SK-N-SH treated with all-trans-retinoic acid at 6 μM for 48 hours (cell line): ENCODE results near the gene TSHZ1.

ENCODE experiments used
- ATAC-seq: fragments of 200-7000 bp; cut with Tn5 transposase; 3 replicates; pipeline ENCODE4 v1.9.1; 2020; ENCODE audit warnings: mild to moderate bottlenecking, moderate library complexity
- ARNTL ChIP-seq: fragments of 450-650 bp; formaldehyde crosslinking; IDR thresholded peaks from 2 replicates; pipeline ENCODE4 v1.5.0; 2020; ENCODE audit warnings: low read depth, mild to moderate bottlenecking, moderate library complexity, borderline replicate concordance
- BACH2 ChIP-seq: fragments of 250-450 bp; sonication (Bioruptor Pico); IDR thresholded peaks from 2 replicates; pipeline ENCODE4 v1.9.0; 2021; ENCODE audit warnings: mild to moderate bottlenecking, borderline replicate concordance
- CSDC2 ChIP-seq: fragments of 250-450 bp; sonication (Bioruptor Pico); IDR thresholded peaks from 2 replicates; pipeline ENCODE4 v1.5.0; 2020; ENCODE audit warnings: mild to moderate bottlenecking, moderate library complexity
- ESRRG ChIP-seq: fragments of 250-450 bp; sonication (Bioruptor Pico); IDR thresholded peaks from 2 replicates; pipeline ENCODE4 v1.6.1; 2021; ENCODE audit warnings: mild to moderate bottlenecking
- GLIS3 ChIP-seq: fragments of 250-450 bp; sonication (Bioruptor Pico); IDR thresholded peaks from 2 replicates; pipeline ENCODE4 v1.5.0; 2020; ENCODE audit warnings: mild to moderate bottlenecking, moderate library complexity
- ISL1 ChIP-seq: fragments of 250-450 bp; sonication (Bioruptor Pico); IDR thresholded peaks from 2 replicates; pipeline ENCODE4 v2.1.2; 2022; ENCODE audit warnings: mild to moderate bottlenecking, moderate library complexity
- OSR1 ChIP-seq: fragments of 250-450 bp; sonication (Bioruptor Pico); IDR thresholded peaks from 2 replicates; pipeline ENCODE4 v1.8.0; 2022; ENCODE audit warnings: moderate library complexity, mild to moderate bottlenecking, inconsistent platforms
- PPARA ChIP-seq: fragments of 250-450 bp; sonication (Bioruptor Pico); IDR thresholded peaks from 2 replicates; pipeline ENCODE4 v1.5.0; 2020; ENCODE audit warnings: mild to moderate bottlenecking, borderline replicate concordance
- RARB ChIP-seq: fragments of 250-450 bp; sonication (Bioruptor Pico); IDR thresholded peaks from 2 replicates; pipeline ENCODE4 v1.8.0; 2021; ENCODE audit warnings: mild to moderate bottlenecking, moderate library complexity
- SNAI2 ChIP-seq: fragments of 250-450 bp; sonication (Bioruptor Pico); IDR thresholded peaks from 2 replicates; pipeline ENCODE4 v1.5.0; 2020; ENCODE audit warnings: mild to moderate bottlenecking, moderate library complexity
- TCF4 ChIP-seq: fragments of 250-450 bp; sonication (Bioruptor Pico); IDR thresholded peaks from 2 replicates; pipeline ENCODE4 v1.8.0; 2021; ENCODE audit warnings: mild to moderate bottlenecking, moderate library complexity, borderline replicate concordance
- TOX ChIP-seq: fragments of 250-450 bp; sonication (Bioruptor Pico); IDR thresholded peaks from 2 replicates; pipeline ENCODE4 v1.8.0; 2021; ENCODE audit warnings: mild to moderate bottlenecking, moderate library complexity, borderline replicate concordance
- ZC3H10 ChIP-seq: fragments of 250-450 bp; sonication (Bioruptor Pico); IDR thresholded peaks from 2 replicates; pipeline ENCODE4 v1.5.1; 2021; ENCODE audit warnings: mild to moderate bottlenecking, moderate library complexity
- ZFP3 ChIP-seq: fragments of 250-450 bp; sonication (Bioruptor Pico); IDR thresholded peaks from 2 replicates; pipeline ENCODE4 v1.5.0; 2020; ENCODE audit warnings: mild to moderate bottlenecking, moderate library complexity
- ZNF565 ChIP-seq: fragments of 450-650 bp; formaldehyde crosslinking; conservative IDR thresholded peaks from 2 replicates; pipeline ENCODE4 v1.5.0; 2020; ENCODE audit warnings: low read depth, mild to moderate bottlenecking, moderate library complexity
- ZNF70 ChIP-seq: fragments of 450-650 bp; formaldehyde crosslinking; IDR thresholded peaks from 2 replicates; pipeline ENCODE4 v1.5.0; 2020; ENCODE audit warnings: mild to moderate bottlenecking, moderate library complexity
- ZNF8 ChIP-seq: fragments of 450-650 bp; formaldehyde crosslinking; IDR thresholded peaks from 2 replicates; pipeline ENCODE4 v1.5.0; 2020; ENCODE audit warnings: mild to moderate bottlenecking, moderate library complexity
- TF ChIP-seq, protein P1 (sequence below): fragments of 250-450 bp; sonication (Bioruptor Pico); IDR thresholded peaks from 2 replicates; pipeline ENCODE4 v1.5.1; 2021; ENCODE audit warnings: mild to moderate bottlenecking, moderate library complexity
- TF ChIP-seq, protein P2 (sequence below): fragments of 250-450 bp; sonication (Bioruptor Pico); IDR thresholded peaks from 2 replicates; pipeline ENCODE4 v1.8.0; 2020; ENCODE audit warnings: mild to moderate bottlenecking, moderate library complexity, borderline replicate concordance
- TF ChIP-seq, protein P3 (sequence below): fragments of 250-450 bp; sonication (Bioruptor Pico); IDR thresholded peaks from 2 replicates; pipeline ENCODE4 v1.5.0; 2020; ENCODE audit warnings: mild to moderate bottlenecking, moderate library complexity

TSHZ1 gene

DNA sequence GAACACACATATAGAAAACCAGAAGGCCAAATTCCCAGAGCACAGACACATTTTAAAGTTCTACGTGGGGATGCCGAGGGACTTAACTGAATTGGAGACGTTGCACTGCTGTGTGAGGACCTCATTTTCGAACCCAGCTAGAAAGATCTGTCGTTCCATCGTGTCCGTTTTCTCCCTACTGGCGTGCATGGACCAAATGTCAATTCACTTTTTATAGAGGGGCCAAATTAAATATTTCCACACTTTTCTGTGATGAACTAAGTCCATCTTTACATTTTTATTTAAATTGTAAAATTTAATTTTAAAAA lies 692 bp upstream of the TSHZ1 start:
- no peak for TF ChIP-seq TCF4 (CRISPR knock-in tag)
- TF ChIP-seq CSDC2: no peak
- no peak for TF ChIP-seq PPARA (CRISPR knock-in tag)
- TF ChIP-seq TOX (CRISPR knock-in tag): no peak
- TF ChIP-seq GLIS3: no peak
- TF ChIP-seq, protein P1, sequence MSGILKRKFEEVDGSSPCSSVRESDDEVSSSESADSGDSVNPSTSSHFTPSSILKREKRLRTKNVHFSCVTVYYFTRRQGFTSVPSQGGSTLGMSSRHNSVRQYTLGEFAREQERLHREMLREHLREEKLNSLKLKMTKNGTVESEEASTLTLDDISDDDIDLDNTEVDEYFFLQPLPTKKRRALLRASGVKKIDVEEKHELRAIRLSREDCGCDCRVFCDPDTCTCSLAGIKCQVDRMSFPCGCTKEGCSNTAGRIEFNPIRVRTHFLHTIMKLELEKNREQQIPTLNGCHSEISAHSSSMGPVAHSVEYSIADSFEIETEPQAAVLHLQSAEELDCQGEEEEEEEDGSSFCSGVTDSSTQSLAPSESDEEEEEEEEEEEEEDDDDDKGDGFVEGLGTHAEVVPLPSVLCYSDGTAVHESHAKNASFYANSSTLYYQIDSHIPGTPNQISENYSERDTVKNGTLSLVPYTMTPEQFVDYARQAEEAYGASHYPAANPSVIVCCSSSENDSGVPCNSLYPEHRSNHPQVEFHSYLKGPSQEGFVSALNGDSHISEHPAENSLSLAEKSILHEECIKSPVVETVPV (CRISPR knock-in tag): no peak
- no peak for TF ChIP-seq ZNF70
- no peak for TF ChIP-seq ISL1 (CRISPR knock-in tag)
- no peak for TF ChIP-seq ARNTL
- no peak for TF ChIP-seq ZC3H10
- ATAC-seq: 0 out of 3 replicates have a peak, but pooled peaks have one; percentile 0

DNA sequence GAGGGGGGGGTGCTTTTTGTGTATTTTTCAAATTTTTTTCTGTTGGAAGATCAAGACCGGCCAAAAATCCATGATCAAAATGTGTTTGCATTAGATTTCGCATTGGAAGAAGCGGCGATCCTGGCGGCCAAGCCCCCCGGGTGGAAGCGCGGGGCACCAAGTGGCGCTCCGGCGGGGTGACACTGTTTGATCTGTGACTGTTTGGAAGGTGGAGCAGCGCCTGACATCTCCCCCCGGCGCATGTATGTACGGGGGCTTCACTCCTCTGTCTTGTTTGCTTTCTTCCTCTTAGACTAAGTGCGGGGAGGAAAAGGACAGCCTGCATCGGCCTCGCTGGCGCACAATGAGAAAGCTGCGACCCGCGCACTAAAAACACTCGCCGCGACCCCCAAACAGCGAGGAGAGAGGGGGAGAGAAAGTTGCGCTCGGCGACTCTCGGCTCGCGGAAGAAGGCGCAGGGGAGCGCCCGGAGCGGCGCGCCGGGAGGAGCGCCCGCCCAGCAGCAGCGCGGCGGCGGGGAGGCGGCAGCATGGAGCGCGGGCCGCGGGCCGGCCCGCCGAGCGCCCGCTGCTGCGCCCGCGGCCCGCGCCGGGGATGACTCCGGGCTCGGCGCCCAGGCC lies 515 bp downstream of the TSHZ1 start:
- no peak for TF ChIP-seq OSR1 (CRISPR knock-in tag)
- TF ChIP-seq ZNF70: no peak
- no peak for TF ChIP-seq ZNF565 (CRISPR knock-in tag)
- no peak for TF ChIP-seq ARNTL
- no peak for TF ChIP-seq ZFP3
- TF ChIP-seq, protein P2, sequence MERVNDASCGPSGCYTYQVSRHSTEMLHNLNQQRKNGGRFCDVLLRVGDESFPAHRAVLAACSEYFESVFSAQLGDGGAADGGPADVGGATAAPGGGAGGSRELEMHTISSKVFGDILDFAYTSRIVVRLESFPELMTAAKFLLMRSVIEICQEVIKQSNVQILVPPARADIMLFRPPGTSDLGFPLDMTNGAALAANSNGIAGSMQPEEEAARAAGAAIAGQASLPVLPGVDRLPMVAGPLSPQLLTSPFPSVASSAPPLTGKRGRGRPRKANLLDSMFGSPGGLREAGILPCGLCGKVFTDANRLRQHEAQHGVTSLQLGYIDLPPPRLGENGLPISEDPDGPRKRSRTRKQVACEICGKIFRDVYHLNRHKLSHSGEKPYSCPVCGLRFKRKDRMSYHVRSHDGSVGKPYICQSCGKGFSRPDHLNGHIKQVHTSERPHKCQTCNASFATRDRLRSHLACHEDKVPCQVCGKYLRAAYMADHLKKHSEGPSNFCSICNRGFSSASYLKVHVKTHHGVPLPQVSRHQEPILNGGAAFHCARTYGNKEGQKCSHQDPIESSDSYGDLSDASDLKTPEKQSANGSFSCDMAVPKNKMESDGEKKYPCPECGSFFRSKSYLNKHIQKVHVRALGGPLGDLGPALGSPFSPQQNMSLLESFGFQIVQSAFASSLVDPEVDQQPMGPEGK (CRISPR knock-in tag): 0 out of 2 replicates have a peak, but pooled peaks have one; percentile 6
- TF ChIP-seq RARB (CRISPR knock-in tag): no peak
- TF ChIP-seq TOX (CRISPR knock-in tag): no peak
- no peak for TF ChIP-seq GLIS3
- no peak for ATAC-seq

DNA sequence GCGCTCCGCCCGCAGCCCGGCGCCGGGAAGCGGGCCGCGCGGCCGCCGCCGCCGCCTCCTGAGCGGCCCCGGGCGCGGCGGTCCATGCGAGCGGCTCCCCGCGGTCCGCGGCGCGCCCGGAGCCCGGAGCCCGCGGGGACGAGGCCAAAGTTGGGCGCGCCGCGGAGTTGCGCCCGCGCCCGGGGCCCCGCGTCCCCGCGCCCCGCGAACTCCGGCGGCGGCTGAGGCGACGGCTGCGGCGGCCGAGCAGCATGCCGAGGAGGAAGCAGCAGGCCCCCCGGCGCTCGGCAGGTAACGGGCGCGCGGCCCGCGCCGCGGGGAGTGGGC lies 992 bp downstream of the TSHZ1 start:
- no peak for ATAC-seq
- TF ChIP-seq TCF4 (CRISPR knock-in tag) (no peak), OSR1 (CRISPR knock-in tag) (no peak), ZNF565 (CRISPR knock-in tag) (no peak)

DNA sequence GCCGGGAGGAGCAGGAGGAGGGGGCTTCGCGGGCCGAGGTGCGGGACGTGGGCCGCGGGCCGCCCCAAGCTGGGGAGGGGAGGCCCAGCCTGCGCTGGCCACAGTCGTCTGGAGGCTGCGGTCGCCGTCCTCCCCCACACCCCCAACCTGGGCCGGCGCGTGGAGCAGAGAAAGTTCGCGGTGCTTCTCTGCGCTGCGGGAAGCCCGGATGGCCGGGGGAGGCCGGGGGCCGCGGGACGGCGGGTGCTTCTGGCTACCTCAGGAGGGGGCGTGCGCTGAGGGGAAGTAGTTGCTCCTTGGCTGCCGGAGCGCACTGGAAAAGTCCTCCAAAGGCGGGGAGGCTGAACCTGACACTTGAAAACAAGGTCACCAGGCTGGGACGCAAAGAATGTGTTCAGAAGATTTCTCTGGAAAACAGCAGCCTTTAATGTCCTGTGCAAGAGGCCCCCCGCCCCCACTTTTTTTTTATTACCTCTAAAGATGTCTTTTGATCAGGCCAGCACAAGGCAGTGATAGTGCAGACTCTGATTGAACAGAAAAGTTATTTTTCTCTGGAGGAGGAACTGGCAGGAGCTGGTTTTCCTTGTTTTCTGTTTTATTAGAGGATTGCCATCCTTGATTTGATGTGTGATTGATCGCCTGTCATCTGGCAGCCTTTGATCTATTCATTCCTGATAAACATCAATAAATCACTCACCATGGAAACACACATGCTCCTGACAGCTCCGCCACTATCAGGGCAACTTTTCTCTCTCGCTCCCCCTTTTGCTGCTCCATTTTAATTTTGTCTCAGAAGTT lies 1.6 kb downstream of the TSHZ1 start:
- no peak for ATAC-seq
- TF ChIP-seq, protein P3, sequence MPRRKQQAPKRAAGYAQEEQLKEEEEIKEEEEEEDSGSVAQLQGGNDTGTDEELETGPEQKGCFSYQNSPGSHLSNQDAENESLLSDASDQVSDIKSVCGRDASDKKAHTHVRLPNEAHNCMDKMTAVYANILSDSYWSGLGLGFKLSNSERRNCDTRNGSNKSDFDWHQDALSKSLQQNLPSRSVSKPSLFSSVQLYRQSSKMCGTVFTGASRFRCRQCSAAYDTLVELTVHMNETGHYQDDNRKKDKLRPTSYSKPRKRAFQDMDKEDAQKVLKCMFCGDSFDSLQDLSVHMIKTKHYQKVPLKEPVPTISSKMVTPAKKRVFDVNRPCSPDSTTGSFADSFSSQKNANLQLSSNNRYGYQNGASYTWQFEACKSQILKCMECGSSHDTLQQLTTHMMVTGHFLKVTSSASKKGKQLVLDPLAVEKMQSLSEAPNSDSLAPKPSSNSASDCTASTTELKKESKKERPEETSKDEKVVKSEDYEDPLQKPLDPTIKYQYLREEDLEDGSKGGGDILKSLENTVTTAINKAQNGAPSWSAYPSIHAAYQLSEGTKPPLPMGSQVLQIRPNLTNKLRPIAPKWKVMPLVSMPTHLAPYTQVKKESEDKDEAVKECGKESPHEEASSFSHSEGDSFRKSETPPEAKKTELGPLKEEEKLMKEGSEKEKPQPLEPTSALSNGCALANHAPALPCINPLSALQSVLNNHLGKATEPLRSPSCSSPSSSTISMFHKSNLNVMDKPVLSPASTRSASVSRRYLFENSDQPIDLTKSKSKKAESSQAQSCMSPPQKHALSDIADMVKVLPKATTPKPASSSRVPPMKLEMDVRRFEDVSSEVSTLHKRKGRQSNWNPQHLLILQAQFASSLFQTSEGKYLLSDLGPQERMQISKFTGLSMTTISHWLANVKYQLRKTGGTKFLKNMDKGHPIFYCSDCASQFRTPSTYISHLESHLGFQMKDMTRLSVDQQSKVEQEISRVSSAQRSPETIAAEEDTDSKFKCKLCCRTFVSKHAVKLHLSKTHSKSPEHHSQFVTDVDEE: no peak
- no peak for TF ChIP-seq BACH2 (CRISPR knock-in tag)
- TF ChIP-seq ISL1 (CRISPR knock-in tag): no peak
- TF ChIP-seq ARNTL: no peak
- no peak for TF ChIP-seq ZNF8 (CRISPR knock-in tag)
- TF ChIP-seq, protein P2 (CRISPR knock-in tag): no peak

DNA sequence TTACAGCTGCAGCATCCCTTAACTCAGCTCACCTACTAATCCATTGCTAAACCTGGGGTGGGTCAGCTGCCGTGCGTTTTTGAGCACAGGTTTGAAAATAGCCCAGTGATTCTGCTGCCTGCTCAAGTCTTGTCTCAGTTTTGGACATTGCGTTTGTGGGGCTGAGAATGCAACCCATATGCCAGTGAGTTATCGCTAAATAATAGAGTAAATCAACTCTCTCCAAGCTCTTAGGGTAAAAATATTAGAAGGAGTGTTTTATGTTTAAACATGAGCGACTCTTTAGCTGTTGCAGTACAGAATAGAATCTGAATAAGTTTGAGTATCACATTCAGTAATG lies 2.1 kb downstream of the TSHZ1 start:
- TF ChIP-seq TOX (CRISPR knock-in tag) (no peak), CSDC2 (no peak), ZFP3 (no peak), ESRRG (CRISPR knock-in tag) (no peak), BACH2 (CRISPR knock-in tag) (no peak), GLIS3 (no peak), ZNF565 (CRISPR knock-in tag) (no peak), ZNF70 (no peak), RARB (CRISPR knock-in tag) (no peak), SNAI2 (CRISPR knock-in tag) (no peak), ISL1 (CRISPR knock-in tag) (no peak)
- TF ChIP-seq, protein P2 (CRISPR knock-in tag): no peak
- TF ChIP-seq, all 23 proteins: peak for 0
- no peak for ATAC-seq
